SJCRH30 (cell line): ENCODE measurements around the gene COMMD10. TPM values are rescaled to one million over a fixed set of nuclear protein-coding genes. Genes with fewer than 3 reads are reported as not detected.
A peak's percentile ranks its signal among the peaks of the same experiment; 100 is the strongest.

ENCODE experiments used
- DNase-seq, 2 experiments: peaks; one replicate each; pipeline ENCODE4 v3.0.0-alpha.2; 2015 to 2020
- H3K27ac ChIP-seq: fragments of 250-450 bp; sonication (Bioruptor Pico); 2 replicates; pipeline ENCODE4 v1.5.1; 2020; ENCODE audit warnings: mild to moderate bottlenecking, moderate library complexity
- H3K27me3 ChIP-seq: fragments of 250-450 bp; sonication (Bioruptor Pico); 2 replicates; pipeline ENCODE4 v1.5.1; 2020; ENCODE audit warnings: mild to moderate bottlenecking, moderate library complexity
- H3K36me3 ChIP-seq: fragments of 250-450 bp; sonication (Bioruptor Pico); 2 replicates; pipeline ENCODE4 v1.5.1; 2020; ENCODE audit warnings: mild to moderate bottlenecking, moderate library complexity
- H3K4me1 ChIP-seq: fragments of 250-450 bp; sonication (Bioruptor Pico); 2 replicates; pipeline ENCODE4 v1.5.1; 2020; ENCODE audit warnings: mild to moderate bottlenecking, moderate library complexity
- H3K4me3 ChIP-seq: fragments of 250-450 bp; sonication (Bioruptor Pico); 2 replicates; pipeline ENCODE4 v1.5.1; 2020; ENCODE audit warnings: mild to moderate bottlenecking, moderate library complexity
- H3K9me3 ChIP-seq: fragments of 250-450 bp; sonication (Bioruptor Pico); replicated peaks from 2 replicates; pipeline ENCODE4 v1.5.1; 2020; ENCODE audit warnings: mild to moderate bottlenecking, moderate library complexity
- total RNA-seq: library from RNA; depleted of rRNA; stranded (reverse); fragments of >200 nt; shearing (Covaris generic); gene quantifications from 2 replicates; pipeline ENCODE4 v1.2.3, GENCODE V29; 2014

The COMMD10 gene
- total RNA-seq, 1 experiment from 2014 or later = 56.8 TPM

- H3K27me3 ChIP-seq = no peaks in the 10 kb centered on the region
- DNase-seq = peak; percentile 4 to 82
- H3K36me3 ChIP-seq = 0 out of 2 replicates have a peak, but pooled peaks cover 2% of the 10 kb centered on the region
These were observed 52.9 kb downstream of the COMMD10 start for GRCh38 chr5:116137544-116138378.

GRCh38 chr5:116142495-116142894 is 57.7 kb downstream of the COMMD10 start:
- H3K27ac ChIP-seq = no peak overlapping the region
- H3K4me1 ChIP-seq = 0 out of 2 replicates have a peak, but pooled peaks cover 4% of the 10 kb centered on the region
- no peaks in the 10 kb centered on the region for H3K27me3 ChIP-seq
- 0 out of 2 replicates have a peak, but pooled peaks cover 2% of the 10 kb centered on the region for H3K36me3 ChIP-seq
- DNase-seq = no peak
- H3K9me3 ChIP-seq = no peaks in the 10 kb centered on the region
- no peak overlapping the region for H3K4me3 ChIP-seq

More at GRCh38 chr5:116137544-116138378, 52.9 kb downstream of the COMMD10 start:
- Histone ChIP-seq H3K4me3 (no peak overlapping the region), H3K27ac (no peak overlapping the region), H3K4me1 (0 out of 2 replicates have a peak, but pooled peaks cover 4% of the 10 kb centered on the region), H3K9me3 (no peaks in the 10 kb centered on the region)

GRCh38 chr5:116144103-116144502 is 59.3 kb downstream of the COMMD10 start:
- Histone ChIP-seq H3K9me3 (no peaks in the 10 kb centered on the region), H3K27me3 (no peaks in the 10 kb centered on the region), H3K4me1 (no peaks in the 10 kb centered on the region), H3K36me3 (0 out of 2 replicates have a peak, but pooled peaks cover 2% of the 10 kb centered on the region), H3K4me3 (no peak overlapping the region), H3K27ac (no peak overlapping the region)
- no peak for DNase-seq

GRCh38 chr5:116144991-116145390 is 60.2 kb downstream of the COMMD10 start:
- no peak overlapping the region for H3K27ac ChIP-seq
- H3K4me3 ChIP-seq = no peak overlapping the region
- DNase-seq = no peak
- 0 out of 2 replicates have a peak, but pooled peaks cover 2% of the 10 kb centered on the region for H3K36me3 ChIP-seq
- H3K27me3 ChIP-seq = no peaks in the 10 kb centered on the region
- H3K4me1 ChIP-seq = no peaks in the 10 kb centered on the region
- H3K9me3 ChIP-seq = no peaks in the 10 kb centered on the region

- Histone ChIP-seq H3K9me3 (no peaks in the 10 kb centered on the region), H3K4me1 (no peaks in the 10 kb centered on the region), H3K27ac (no peak overlapping the region), H3K4me3 (no peak overlapping the region), H3K27me3 (no peaks in the 10 kb centered on the region), H3K36me3 (0 out of 2 replicates have a peak, but pooled peaks cover 2% of the 10 kb centered on the region)
- DNase-seq = no peak
These were observed 60.6 kb downstream of the COMMD10 start for GRCh38 chr5:116145416-116145815.

GRCh38 chr5:116152169-116152568 is 67.3 kb downstream of the COMMD10 start:
- no peaks in the 10 kb centered on the region for H3K9me3 ChIP-seq
- no peaks in the 10 kb centered on the region; the same call in 1 of the 2 replicates for H3K4me1 ChIP-seq
- no peak for DNase-seq
- H3K27me3 ChIP-seq = no peaks in the 10 kb centered on the region
- no peak overlapping the region for H3K4me3 ChIP-seq
- H3K36me3 ChIP-seq = no peaks in the 10 kb centered on the region
- H3K27ac ChIP-seq = no peak overlapping the region

DNA sequence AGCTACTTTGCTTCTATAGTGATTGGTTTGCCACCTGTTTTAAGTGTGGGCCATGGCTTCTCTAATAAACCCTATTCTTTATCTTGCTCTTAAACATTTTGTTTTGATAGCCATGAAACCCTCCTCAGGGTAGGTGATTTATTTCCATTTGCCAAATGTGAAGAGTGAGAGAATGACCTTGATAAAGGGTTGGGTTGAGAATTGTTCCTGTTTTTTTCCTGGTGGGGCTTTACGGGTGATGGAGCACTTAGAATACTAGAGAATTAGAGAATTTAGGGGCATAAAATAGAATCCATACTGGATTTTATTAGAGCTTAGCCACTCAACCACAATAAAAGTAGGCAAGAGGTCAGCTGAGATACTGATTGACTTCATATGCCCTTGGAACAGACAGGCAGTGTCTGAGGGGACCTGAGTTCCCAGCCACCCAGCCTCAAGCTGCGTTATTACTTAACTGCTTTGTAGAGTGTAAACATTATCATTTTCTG is 68.9 kb downstream of the COMMD10 start:
- DNase-seq = no peak
- no peaks in the 10 kb centered on the region; the same call in 1 of the 2 replicates for H3K4me1 ChIP-seq
- H3K27ac ChIP-seq = no peak overlapping the region
- H3K27me3 ChIP-seq = no peaks in the 10 kb centered on the region
- no peak overlapping the region for H3K4me3 ChIP-seq
- no peaks in the 10 kb centered on the region for H3K9me3 ChIP-seq
- no peaks in the 10 kb centered on the region for H3K36me3 ChIP-seq

- no peak for DNase-seq
- H3K36me3 ChIP-seq = peaks cover 4% of the 10 kb centered on the region; the same call in 1 of the 2 replicates
- no peaks in the 10 kb centered on the region for H3K27me3 ChIP-seq
- H3K9me3 ChIP-seq = no peaks in the 10 kb centered on the region
- H3K4me1 ChIP-seq = no peaks in the 10 kb centered on the region; the same call in 1 of the 2 replicates
- H3K4me3 ChIP-seq = no peak overlapping the region
- H3K27ac ChIP-seq = no peak overlapping the region
These were observed 69.4 kb downstream of the COMMD10 start for GRCh38 chr5:116154252-116154651.

DNA sequence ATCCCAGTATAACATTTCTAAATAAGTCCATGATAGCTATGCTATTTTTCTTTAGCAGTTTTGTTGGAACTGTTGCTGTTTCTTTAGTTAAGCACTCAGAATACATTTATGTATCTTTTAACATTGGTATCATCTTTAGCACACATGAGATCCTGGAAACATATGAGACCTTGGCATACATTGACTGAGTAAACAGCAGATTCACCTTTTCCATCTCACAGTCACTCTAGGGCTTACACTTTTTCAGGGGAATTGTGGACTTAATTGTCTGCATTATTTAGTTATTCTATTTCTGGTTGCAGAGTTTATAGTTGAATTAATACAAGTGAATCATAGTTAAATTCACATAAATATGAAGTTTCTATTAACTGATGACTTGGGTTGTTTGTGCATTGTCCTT is 70.1 kb downstream of the COMMD10 start:
- DNase-seq = no peak
- Histone ChIP-seq H3K36me3 (peaks cover 4% of the 10 kb centered on the region; the same call in 1 of the 2 replicates), H3K4me1 (no peaks in the 10 kb centered on the region; the same call in 1 of the 2 replicates), H3K9me3 (no peaks in the 10 kb centered on the region), H3K4me3 (no peak overlapping the region), H3K27me3 (no peaks in the 10 kb centered on the region), H3K27ac (no peak overlapping the region)

DNA sequence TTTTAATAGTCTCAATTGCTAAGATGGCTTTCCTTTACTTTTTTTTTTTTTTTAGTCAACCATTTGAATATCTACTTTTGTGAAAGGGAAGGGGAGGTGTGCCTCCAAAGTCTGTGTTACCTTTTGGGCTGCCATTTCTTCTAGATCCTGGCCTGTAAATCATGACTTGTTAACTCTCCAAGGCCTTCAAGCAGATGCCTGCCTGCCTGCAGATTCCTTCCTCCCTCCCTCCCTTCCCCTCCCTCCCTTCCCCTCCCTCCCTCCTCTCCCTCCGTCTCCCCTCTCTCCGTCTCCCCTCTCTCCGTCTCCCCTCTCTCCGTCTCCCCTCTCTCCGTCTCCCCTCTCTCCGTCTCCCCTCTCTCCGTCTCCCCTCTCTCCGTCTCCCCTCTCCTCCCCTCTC is 73.1 kb downstream of the COMMD10 start:
- no peaks in the 10 kb centered on the region for H3K27me3 ChIP-seq
- H3K9me3 ChIP-seq = no peaks in the 10 kb centered on the region
- no peaks in the 10 kb centered on the region; the same call in 1 of the 2 replicates for H3K4me1 ChIP-seq
- no peak for DNase-seq
- peaks cover 4% of the 10 kb centered on the region; the same call in 1 of the 2 replicates for H3K36me3 ChIP-seq
- H3K27ac ChIP-seq = no peak overlapping the region
- H3K4me3 ChIP-seq = no peak overlapping the region

DNA sequence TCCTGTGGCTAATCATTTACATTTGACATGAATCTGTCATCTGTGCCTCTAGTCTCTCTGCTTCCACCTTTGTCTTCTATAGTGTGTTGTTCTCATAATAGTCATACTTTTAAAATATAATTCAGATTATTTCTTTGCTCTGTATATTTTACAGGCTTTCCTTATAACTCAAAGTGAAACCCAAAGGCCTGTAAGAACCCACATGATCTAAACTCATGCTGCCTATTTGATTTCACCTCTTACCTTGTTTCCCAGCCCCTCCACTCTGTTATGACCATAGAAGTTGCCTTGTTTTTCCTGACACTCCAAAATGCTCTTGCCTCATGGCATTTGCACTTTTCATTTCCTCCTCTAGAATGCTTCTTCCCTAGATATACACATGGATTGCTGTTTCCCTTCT is 74.2 kb downstream of the COMMD10 start:
- Histone ChIP-seq H3K36me3 (peaks cover 4% of the 10 kb centered on the region; the same call in 1 of the 2 replicates), H3K27me3 (no peaks in the 10 kb centered on the region), H3K9me3 (no peaks in the 10 kb centered on the region), H3K4me3 (no peak overlapping the region), H3K4me1 (no peaks in the 10 kb centered on the region; the same call in 1 of the 2 replicates), H3K27ac (no peak overlapping the region)
- DNase-seq = no peak

DNA sequence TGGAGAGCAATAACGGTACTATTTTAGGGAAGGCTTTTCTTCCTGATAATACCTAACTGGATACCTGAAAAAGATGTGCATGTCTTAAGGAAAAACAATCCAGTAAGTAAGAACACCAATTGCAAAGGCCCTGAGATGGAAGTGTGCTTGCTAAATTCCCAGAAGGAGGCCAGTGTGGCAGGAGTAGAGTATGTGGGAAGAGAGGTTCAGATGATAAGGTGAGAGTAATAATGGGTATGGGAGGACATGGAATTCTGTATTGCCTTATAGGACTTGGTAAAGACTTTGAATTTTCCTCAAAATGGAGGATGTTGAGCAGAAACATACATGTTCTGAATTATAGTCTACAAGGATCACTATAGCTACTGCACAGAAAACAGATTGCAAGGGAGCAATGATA is 89.3 kb downstream of the COMMD10 start:
- Histone ChIP-seq H3K4me1 (no peaks in the 10 kb centered on the region), H3K27me3 (no peaks in the 10 kb centered on the region), H3K27ac (no peak overlapping the region), H3K9me3 (peaks cover 2% of the 10 kb centered on the region; the same call in 1 of the 2 replicates), H3K36me3 (no peaks in the 10 kb centered on the region), H3K4me3 (no peak overlapping the region)
- DNase-seq = no peak

DNA sequence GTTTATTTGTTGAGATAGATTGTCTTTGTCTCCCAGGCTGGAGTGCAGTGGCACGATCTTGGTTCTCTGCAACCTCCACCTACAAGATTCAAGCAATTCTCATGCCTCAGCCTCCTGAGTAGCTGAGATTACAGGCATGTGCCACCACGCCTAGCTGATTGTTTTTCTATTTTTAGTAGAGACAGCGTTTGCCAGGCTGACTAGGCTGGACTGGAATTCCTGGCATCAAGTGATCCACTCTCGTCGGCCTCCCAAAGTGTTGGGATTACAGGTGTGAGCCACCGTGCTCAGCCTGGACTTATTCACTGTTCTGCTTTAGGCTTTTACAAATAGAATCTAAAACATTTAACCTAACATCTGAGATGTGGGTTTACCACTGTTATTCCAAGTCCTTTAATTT is 91.3 kb downstream of the COMMD10 start:
- H3K27me3 ChIP-seq = no peaks in the 10 kb centered on the region
- peaks cover 2% of the 10 kb centered on the region; the same call in 1 of the 2 replicates for H3K9me3 ChIP-seq
- H3K4me1 ChIP-seq = no peaks in the 10 kb centered on the region
- no peak overlapping the region for H3K27ac ChIP-seq
- DNase-seq = no peak
- no peak overlapping the region for H3K4me3 ChIP-seq
- no peaks in the 10 kb centered on the region for H3K36me3 ChIP-seq

DNA sequence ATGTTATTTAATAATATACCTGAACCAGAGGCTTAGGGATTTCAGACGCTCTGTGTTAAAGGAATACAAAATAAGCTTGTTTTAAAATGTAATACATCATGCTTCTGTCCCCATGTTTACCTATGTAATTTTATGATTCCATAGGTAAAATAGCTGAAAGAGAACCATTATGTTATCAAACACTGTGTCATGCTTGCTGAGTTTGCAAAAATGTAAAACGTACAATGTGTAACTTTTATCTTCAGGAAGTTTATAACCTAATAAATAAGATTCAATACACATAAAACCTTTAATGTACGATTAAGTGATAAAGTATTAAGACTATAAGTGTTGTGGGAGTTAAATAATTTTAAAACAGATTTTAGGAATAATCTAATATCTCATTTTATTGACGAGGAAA is 94.1 kb downstream of the COMMD10 start:
- H3K36me3 ChIP-seq = no peaks in the 10 kb centered on the region
- H3K27me3 ChIP-seq = no peaks in the 10 kb centered on the region
- no peak overlapping the region for H3K4me3 ChIP-seq
- no peak for DNase-seq
- peaks cover 2% of the 10 kb centered on the region; the same call in 1 of the 2 replicates for H3K9me3 ChIP-seq
- H3K4me1 ChIP-seq = no peaks in the 10 kb centered on the region
- H3K27ac ChIP-seq = no peak overlapping the region

DNA sequence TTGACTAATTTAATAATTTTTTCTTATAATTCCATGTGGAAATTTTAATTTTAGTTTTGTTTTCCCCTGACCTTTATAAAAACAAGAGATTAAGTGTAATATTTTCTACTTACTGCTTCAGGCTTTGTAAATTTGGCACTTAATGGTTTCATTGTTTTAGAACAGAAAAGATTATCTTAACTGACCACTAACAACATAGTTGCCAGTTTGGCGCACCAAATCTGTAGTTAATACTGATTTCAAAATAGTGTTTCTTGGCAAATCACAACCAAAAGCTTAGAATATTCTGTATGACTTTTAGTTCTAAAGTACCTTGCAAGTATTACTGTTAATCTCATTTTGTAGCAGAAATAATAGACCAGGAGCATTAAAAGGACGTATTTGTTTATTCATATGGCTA is 124.3 kb downstream of the COMMD10 start:
- Histone ChIP-seq H3K27me3 (no peaks in the 10 kb centered on the region), H3K36me3 (no peaks in the 10 kb centered on the region), H3K4me3 (no peak overlapping the region), H3K27ac (no peak overlapping the region), H3K4me1 (no peaks in the 10 kb centered on the region), H3K9me3 (no peaks in the 10 kb centered on the region)
- DNase-seq = no peak
